K562 (cell line): ENCODE data around the gene IFNK. TPM values are rescaled to one million over a fixed set of nuclear protein-coding genes. Genes with fewer than 3 reads are reported as not detected.
A peak's percentile ranks its signal among the peaks of the same experiment; 100 is the strongest.

Experiments used
- ATAC-seq: fragments of 200-7000 bp; cut with Tn5 transposase; 3 replicates; pipeline ENCODE4 v1.9.1; 2020; ENCODE audit warnings: moderate library complexity
- BruUV-seq: library from RNA; stranded (reverse); fragments of 400-500 nt; replicated peaks from 2 replicates; lab custom pipeline; 2021; lab: Mats Ljungman, UMichigan
- CTCF ChIA-PET: fragments of 300-600 bp; formaldehyde crosslinking; extraction: SDS; loops from one replicate; lab custom pipeline; 2021; ENCODE audit warnings: low intra/inter-chr PET ratio; lab: Yijun Ruan, JAX
- POLR2A ChIA-PET: fragments of 300-600, 350-650 bp; sonication (Branson Sonifier 250); formaldehyde crosslinking; extraction: SDS; loops from one replicate; lab custom pipeline; 2021; ENCODE audit warnings: antibody characterized with exemption, inconsistent platforms; lab: Yijun Ruan, JAX
- DNase-seq, 4 experiments: peaks; one replicate each; pipeline versions ENCODE4 v3.0.0 to v3.0.0-alpha.2; 2011 to 2018; ENCODE audit warnings: low spot score in 3 of 4, mixed read lengths in 3 of 4; ENCODE audit errors: extremely low read depth in 1 of 4
- FAIRE-seq: peaks from 2 replicates; lab custom pipeline; 2011; peaks lifted over from hg19 to GRCh38; lab: Jason Lieb, UNC
- H2AFZ ChIP-seq: 2 replicates; pipeline ENCODE4 v1.6.0; 2011; ENCODE audit warnings: low read depth, low read length, control low read depth, inconsistent platforms
- H3K27ac ChIP-seq: fragments of 200-600 bp; 3 replicates; pipeline ENCODE4 v1.8.0; 2011; ENCODE audit warnings: low read depth, mild to moderate bottlenecking, control low read depth, inconsistent platforms, low read length, moderate library complexity, mixed read lengths; ENCODE audit errors: extremely low read depth
- H3K27me3 ChIP-seq, 2 experiments: fragments of 300-600 bp in 1 of 2; 2 replicates in 1 of 2; 3 replicates in 1 of 2; pipeline versions ENCODE4 v1.6.0 to v1.8.0; 2011; ENCODE audit warnings: inconsistent platforms in 2 of 2, low read length in 2 of 2, mild to moderate bottlenecking in 1 of 2, mixed read lengths in 1 of 2, moderate library complexity in 1 of 2; ENCODE audit not compliant: control insufficient read depth in 2 of 2, insufficient read depth in 2 of 2
- H3K36me3 ChIP-seq: fragments of 300-600 bp; 3 replicates; pipeline ENCODE4 v1.8.0; 2011; ENCODE audit warnings: mild to moderate bottlenecking, low read length, inconsistent platforms; ENCODE audit not compliant: control insufficient read depth, insufficient read depth
- H3K4me1 ChIP-seq, 2 experiments: fragments of 200-600 bp in 1 of 2; replicated peaks in 1 of 2; 2 replicates in 1 of 2; 3 replicates in 1 of 2; pipeline versions ENCODE4 v1.5.1 to v1.8.0; 2011; ENCODE audit warnings: inconsistent platforms in 2 of 2, low read length in 2 of 2, mild to moderate bottlenecking in 1 of 2, mixed read lengths in 1 of 2, moderate library complexity in 1 of 2; ENCODE audit not compliant: control insufficient read depth in 2 of 2, insufficient read depth in 2 of 2
- H3K4me2 ChIP-seq: 2 replicates; pipeline ENCODE4 v1.6.1; 2011; ENCODE audit warnings: low read length, control low read depth, inconsistent platforms, mixed read lengths; ENCODE audit not compliant: insufficient read depth
- H3K4me3 ChIP-seq: fragments of 200-600 bp; sonication (generic), shearing (Covaris generic); 2 replicates; pipeline ENCODE4 v1.5.1; 2016; ENCODE audit warnings: control low read depth, inconsistent platforms
- H3K79me2 ChIP-seq: fragments of 200-600 bp; 3 replicates; pipeline ENCODE4 v1.8.0; 2011; ENCODE audit warnings: low read length, inconsistent platforms; ENCODE audit not compliant: control insufficient read depth, insufficient read depth
- H3K9ac ChIP-seq, 2 experiments: 2 replicates each; pipeline versions ENCODE4 v1.6.0 to v1.6.1; 2011; ENCODE audit warnings: low read depth in 2 of 2, low read length in 2 of 2, control low read depth in 1 of 2, inconsistent platforms in 1 of 2, mild to moderate bottlenecking in 1 of 2, mixed read lengths in 1 of 2; ENCODE audit not compliant: insufficient read depth in 1 of 2
- H3K9me1 ChIP-seq: one replicate; pipeline ENCODE4 v1.6.0; 2011; ENCODE audit warnings: inconsistent platforms, mild to moderate bottlenecking, low read length, moderate library complexity; ENCODE audit not compliant: control insufficient read depth, insufficient read depth
- H3K9me3 ChIP-seq: replicated peaks from 2 replicates; pipeline ENCODE4 v1.5.1; 2011; ENCODE audit warnings: low read depth, low read length, inconsistent platforms; ENCODE audit not compliant: control insufficient read depth, insufficient read depth
- H4K20me1 ChIP-seq: replicated peaks from 2 replicates; pipeline ENCODE4 v1.6.1; 2011; ENCODE audit warnings: low read length, inconsistent platforms, mixed read lengths; ENCODE audit not compliant: control insufficient read depth, insufficient read depth
- CBX1 ChIP-seq: sonication (generic); IDR thresholded peaks from 2 replicates; pipeline ENCODE4 v1.6.1; 2016; ENCODE audit warnings: antibody characterized with exemption, low read depth, mild to moderate bottlenecking
- HDAC6 ChIP-seq: IDR thresholded peaks from 2 replicates; pipeline ENCODE4 v1.6.1; 2012; ENCODE audit warnings: low read depth, mild to moderate bottlenecking, control low read depth, inconsistent platforms, low read length, moderate library complexity
- NFIC ChIP-seq: fragments of 450-650 bp; IDR thresholded peaks from 2 replicates; pipeline ENCODE4 v1.6.1; 2017; ENCODE audit warnings: mild to moderate bottlenecking, inconsistent platforms
- PHB2 ChIP-seq: fragments of 450-650 bp; IDR thresholded peaks from 2 replicates; pipeline ENCODE4 v1.6.1; 2017; ENCODE audit warnings: low read depth
- PHTF2 ChIP-seq: fragments of 250-450 bp; sonication (Bioruptor Pico); IDR thresholded peaks from 2 replicates; pipeline ENCODE4 v1.5.0; 2021; ENCODE audit warnings: mild to moderate bottlenecking
- RFX7 ChIP-seq: fragments of 250-450 bp; sonication (Bioruptor Pico); IDR thresholded peaks from 2 replicates; pipeline ENCODE4 v1.5.1; 2021; ENCODE audit warnings: mild to moderate bottlenecking
- SMARCA5 ChIP-seq: fragments of 450-650 bp; IDR thresholded peaks from 2 replicates; pipeline ENCODE4 v1.6.1; 2016
- SP1 ChIP-seq: sonication (generic); formaldehyde crosslinking; IDR thresholded peaks from 2 replicates; pipeline ENCODE4 v1.8.1; 2022; ENCODE audit warnings: mild to moderate bottlenecking, missing genetic modification reagents
- TCF7 ChIP-seq: sonication (generic); IDR thresholded peaks from 2 replicates; pipeline ENCODE4 v1.6.1; 2016; ENCODE audit warnings: antibody characterized with exemption, borderline replicate concordance
- ZNF41 ChIP-seq: fragments of 250-450 bp; sonication (Bioruptor Pico); conservative IDR thresholded peaks from 2 replicates; pipeline ENCODE4 v1.4.0; 2020; ENCODE audit warnings: mild to moderate bottlenecking
- WGBS: fragments of 100-300 bp; shearing (Covaris generic); methylation state at CpG from one replicate; pipeline ENCODE4 v1.1.6; 2016; ENCODE audit warnings: low coverage, mixed read lengths; ENCODE audit not compliant: insufficient coverage; ENCODE audit errors: missing lambda C conversion rate; 5-methylcytosine and 5-hydroxymethylcytosine counted together
- in situ Hi-C: fragments of 300-500 bp; cut with MboI; formaldehyde crosslinking; loops from 4 replicates; pipeline ENCODE4 v1.15.0; 2018; ENCODE audit warnings: inconsistent platforms, mixed read lengths
- intact Hi-C: fragments of 100-400 bp; cut with micrococcal nuclease; formaldehyde crosslinking; loops from 2 replicates; pipeline ENCODE4 v1.14.2; 2022
- polyA plus RNA-seq, 8 experiments: library from polyadenylated mRNA; depleted of rRNA in 4 of 8; stranded (reverse) in 5 of 8; unstranded in 3 of 8; fragments of >200 nt; fragmentation: Nextera tagmentation in 2 of 8; fragmentation: Illumina TruSeq in 1 of 8; extraction: Ambion mirVana in 2 of 8; extraction: Trizol in 1 of 8; gene quantifications; 2 replicates each; pipeline versions ENCODE4 v1.2.1 to v1.2.3, GENCODE V29; 2011 to 2014; ENCODE audit warnings: inconsistent platforms in 1 of 8, missing spikeins in 1 of 8
- total RNA-seq, 7 experiments: library from RNA; depleted of rRNA in 6 of 7; stranded (reverse); fragments of >200 nt in 6 of 7; fragmentation: Illumina TruSeq in 2 of 7; extraction: Trizol in 2 of 7; gene quantifications; 2 replicates each; pipeline versions ENCODE4 v1.2.1 to v1.2.3, GENCODE V29; 2011 to 2021; ENCODE audit warnings: low replicate concordance in 1 of 7
- TF ChIP-seq, protein P1 (sequence below): fragments of 250-450 bp; sonication (Bioruptor Pico); IDR thresholded peaks from 2 replicates; pipeline ENCODE4 v1.5.0; 2021; ENCODE audit warnings: mild to moderate bottlenecking, moderate library complexity
- TF ChIP-seq, protein P2 (sequence below), 2 experiments: fragments of 450-650 bp; IDR thresholded peaks; 2 replicates each; pipeline ENCODE4 v1.6.1; 2016; ENCODE audit warnings: mild to moderate bottlenecking in 2 of 2, borderline replicate concordance in 1 of 2, low read depth in 1 of 2, moderate library complexity in 1 of 2

IFNK gene
- total and polyA plus RNA-seq, 9 of the 15 experiments (the other 6 are each of a cell fraction or from before 2014, with no cell fraction given): 0.11 TPM; not detected in 8

DNA sequence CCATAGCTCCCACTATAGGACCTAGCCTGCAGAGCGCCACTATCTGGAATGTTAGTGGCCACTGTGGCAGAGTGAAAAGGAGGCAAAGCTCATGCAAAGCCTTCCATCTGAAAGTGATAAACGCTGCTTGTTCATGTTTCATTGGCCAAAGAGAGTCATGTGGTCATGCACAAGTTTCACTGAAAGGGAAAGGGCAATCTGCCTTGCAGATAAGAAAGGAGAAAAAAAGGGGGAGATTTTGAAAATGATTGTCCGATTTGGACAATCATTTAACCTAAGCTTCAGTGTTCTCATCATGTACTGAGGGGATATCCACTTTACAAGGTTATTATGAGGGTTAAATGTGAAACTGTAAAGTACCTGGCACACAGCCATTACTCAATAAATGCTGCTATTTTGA lies 14.6 kb downstream of the IFNK start:
- DNase-seq (peak in 3 of 4 experiments; percentile 7 to 30 (median 13)), FAIRE-seq (peak; percentile 6), ATAC-seq (peak; percentile 56)
- no peak overlapping the region for H2AFZ ChIP-seq
- H3K9ac ChIP-seq: no peak overlapping the region
- WGBS: 6% methylated on average over 3 of the region's 3 CpGs
- H4K20me1 ChIP-seq: no peaks in the 10 kb centered on the region
- intact Hi-C loops (loop anchor here (10.0 kb wide), 1 partner anchor 104 kb away; no protein-coding TSS in a partner anchor), in situ Hi-C loops (no loop called here)
- POLR2A ChIA-PET: interaction anchor here (0.6 kb wide), 1 partner anchor 533 kb away, joined by 3 read pairs; the partner anchor contains the start of gene LRRC19
- no peaks in the 10 kb centered on the region for H3K9me1 ChIP-seq
- peaks cover 0 to 2% of the 10 kb centered on the region in 2 experiments; a peak in 3 of 5 replicates for H3K4me1 ChIP-seq
- no peaks in the 10 kb centered on the region for H3K36me3 ChIP-seq
- H3K4me3 ChIP-seq: no peak overlapping the region
- H3K27me3 ChIP-seq: no peaks in the 10 kb centered on the region
- H3K4me2 ChIP-seq: no peak overlapping the region
- no peak overlapping the region for H3K27ac ChIP-seq
- no peaks in the 10 kb centered on the region for H3K79me2 ChIP-seq
- CTCF ChIA-PET: interaction anchor here (0.6 kb wide), 2 partner anchors 10 to 78 kb away, joined by 3 to 5 read pairs; no protein-coding TSS in a partner anchor
- BruUV-seq: no TSS peak
- H3K9me3 ChIP-seq: no peaks in the 10 kb centered on the region
- TF ChIP-seq RFX7 (CRISPR knock-in tag) (no peak), PHB2 (no peak), ZNF41 (CRISPR knock-in tag) (no peak), CBX1 (no peak), SMARCA5 (no peak), SP1 (CRISPR knock-in tag) (no peak), NFIC (peak; percentile 50), PHTF2 (CRISPR knock-in tag) (no peak), HDAC6 (no peak), TCF7 (no peak)
- TF ChIP-seq, protein P1, sequence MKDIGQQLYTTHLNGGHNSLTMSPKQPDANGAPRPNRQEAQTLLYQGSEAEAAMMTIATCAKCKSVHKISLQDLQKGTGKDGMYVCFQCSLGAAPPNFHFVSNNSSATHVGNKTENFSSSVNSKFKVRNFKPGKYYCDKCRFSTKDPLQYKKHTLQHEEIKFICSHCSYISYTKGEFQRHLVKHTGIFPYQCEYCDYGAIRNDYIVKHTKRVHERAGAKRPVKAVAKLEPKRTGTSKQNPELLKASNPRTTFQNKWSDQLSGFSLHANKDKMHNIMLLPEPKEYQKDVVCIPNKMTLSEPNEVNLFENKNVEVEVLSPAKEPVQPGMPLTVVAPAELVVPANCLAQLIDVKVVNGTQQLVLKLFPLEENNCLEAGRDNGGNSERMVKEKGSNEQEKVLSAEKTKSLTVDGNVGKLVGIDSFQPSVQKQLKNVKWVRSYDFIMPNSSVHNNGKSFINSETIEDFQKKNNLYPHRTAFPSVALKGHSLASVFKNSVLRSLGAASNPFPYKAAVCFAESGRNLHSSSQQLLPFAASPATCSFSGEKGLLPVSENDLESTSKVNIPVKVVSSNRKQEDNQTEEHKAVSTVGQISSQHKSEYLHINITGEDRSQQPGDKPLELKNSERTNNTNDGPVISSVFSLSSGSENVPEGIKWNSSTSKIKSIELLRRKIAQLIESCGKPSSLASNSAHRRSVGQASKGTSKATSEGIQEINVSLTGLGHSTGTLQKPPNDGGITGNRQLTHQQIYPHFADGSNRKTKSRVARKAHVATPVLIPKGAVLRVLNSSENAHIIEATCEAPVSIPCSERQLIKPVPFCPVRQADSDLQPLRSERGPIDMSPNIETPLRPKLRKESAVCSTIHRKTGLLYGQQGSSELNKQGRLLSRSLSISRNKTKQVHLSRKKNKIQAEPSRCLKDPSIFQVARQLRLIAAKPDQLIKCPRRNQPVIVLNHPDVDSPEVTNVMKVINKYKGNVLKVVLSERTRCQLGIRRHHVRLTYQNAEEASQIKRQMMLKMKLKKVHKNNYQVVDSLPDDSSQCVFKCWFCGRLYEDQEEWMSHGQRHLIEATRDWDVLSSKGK (CRISPR knock-in tag): no peak
- TF ChIP-seq, protein P2, sequence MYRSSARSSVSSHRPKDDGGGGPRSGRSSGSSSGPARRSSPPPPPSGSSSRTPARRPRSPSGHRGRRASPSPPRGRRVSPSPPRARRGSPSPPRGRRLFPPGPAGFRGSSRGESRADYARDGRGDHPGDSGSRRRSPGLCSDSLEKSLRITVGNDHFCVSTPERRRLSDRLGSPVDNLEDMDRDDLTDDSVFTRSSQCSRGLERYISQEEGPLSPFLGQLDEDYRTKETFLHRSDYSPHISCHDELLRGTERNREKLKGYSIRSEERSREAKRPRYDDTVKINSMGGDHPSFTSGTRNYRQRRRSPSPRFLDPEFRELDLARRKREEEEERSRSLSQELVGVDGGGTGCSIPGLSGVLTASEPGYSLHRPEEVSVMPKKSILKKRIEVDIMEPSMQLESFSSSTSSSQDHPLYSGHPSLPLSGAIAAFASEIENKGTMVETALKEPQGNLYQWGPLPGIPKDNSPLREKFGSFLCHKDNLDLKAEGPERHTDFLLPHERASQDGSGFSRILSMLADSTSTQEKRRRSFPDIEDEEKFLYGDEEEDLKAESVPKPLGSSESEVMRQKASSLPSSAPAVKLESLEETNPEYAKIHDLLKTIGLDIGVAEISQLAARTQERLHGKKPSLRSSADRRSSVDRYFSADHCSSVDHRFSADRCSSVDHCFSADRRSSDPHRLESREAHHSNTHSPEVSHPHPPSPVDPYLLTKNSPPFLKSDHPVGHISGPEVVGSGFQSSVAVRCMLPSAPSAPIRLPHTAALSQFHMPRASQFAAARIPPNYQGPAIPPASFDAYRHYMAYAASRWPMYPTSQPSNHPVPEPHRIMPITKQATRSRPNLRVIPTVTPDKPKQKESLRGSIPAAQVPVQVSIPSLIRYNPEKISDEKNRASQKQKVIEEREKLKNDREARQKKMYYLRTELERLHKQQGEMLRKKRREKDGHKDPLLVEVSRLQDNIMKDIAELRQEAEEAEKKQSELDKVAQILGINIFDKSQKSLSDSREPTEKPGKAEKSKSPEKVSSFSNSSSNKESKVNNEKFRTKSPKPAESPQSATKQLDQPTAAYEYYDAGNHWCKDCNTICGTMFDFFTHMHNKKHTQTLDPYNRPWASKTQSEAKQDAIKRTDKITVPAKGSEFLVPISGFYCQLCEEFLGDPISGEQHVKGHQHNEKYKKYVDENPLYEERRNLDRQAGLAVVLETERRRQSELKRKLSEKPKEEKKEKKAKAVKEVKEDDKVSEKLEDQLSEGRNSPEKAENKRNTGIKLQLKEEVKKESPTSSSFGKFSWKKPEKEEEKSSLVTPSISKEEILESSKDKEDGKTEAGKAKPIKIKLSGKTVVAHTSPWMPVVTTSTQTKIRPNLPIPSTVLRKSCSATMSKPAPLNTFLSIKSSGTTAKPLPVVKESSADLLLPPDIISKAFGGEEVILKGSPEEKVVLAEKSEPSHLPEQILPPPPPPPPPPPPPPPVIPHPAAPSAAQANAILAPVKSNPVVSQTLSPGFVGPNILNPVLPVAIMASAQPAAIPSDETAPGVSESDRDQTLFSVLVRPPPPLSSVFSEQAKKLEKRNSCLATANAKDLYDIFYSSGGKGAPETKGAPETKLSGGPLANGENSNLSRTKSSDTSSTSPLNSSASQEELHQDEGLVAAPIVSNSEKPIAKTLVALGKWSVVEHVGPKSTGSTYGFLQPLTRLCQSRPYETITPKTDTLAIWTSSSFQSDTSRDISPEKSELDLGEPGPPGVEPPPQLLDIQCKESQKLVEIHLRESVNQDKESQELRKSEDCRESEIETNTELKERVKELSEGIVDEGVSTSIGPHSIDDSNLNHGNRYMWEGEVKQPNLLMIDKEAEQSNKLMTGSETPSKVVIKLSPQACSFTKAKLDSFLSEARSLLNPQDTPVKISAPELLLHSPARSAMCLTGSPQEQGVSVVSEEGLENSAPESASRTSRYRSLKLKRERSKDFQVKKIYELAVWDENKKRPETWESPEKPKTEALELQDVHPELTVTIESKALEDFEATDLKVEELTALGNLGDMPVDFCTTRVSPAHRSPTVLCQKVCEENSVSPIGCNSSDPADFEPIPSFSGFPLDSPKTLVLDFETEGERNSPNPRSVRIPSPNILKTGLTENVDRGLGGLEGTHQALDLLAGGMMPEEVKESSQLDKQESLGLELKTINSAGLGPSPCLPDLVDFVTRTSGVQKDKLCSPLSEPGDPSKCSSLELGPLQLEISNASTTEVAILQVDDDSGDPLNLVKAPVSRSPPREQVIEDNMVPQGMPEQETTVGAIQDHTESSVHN (IDR thresholded peaks at IDR 0.05; ENCODE audit: borderline replicate concordance in 1 of 2, low read depth in 1 of 2): no peak
